Measurements from ENCODE around the gene IMMP2L.

IMMP2L gene

DNA sequence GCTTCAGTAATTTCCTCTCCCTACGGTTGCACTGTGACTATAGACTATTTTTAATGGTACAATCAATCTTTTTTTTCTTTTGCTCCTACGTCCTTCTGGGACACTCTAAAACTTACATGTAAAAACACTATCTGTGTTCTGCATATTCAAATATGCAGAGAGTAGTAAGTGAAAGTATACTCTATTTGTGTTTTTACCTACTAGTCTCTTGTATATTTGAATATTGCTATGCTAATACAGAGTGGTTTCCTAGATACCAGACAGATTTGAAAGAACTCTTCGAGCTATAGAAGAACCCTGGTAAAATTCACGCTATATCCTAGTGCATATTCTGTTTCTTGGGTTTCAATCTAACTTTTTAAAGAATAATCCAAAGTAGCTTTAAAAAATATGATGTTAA, 672.2 kb downstream of the IMMP2L start:
- TF ChIP-seq, protein P1, sequence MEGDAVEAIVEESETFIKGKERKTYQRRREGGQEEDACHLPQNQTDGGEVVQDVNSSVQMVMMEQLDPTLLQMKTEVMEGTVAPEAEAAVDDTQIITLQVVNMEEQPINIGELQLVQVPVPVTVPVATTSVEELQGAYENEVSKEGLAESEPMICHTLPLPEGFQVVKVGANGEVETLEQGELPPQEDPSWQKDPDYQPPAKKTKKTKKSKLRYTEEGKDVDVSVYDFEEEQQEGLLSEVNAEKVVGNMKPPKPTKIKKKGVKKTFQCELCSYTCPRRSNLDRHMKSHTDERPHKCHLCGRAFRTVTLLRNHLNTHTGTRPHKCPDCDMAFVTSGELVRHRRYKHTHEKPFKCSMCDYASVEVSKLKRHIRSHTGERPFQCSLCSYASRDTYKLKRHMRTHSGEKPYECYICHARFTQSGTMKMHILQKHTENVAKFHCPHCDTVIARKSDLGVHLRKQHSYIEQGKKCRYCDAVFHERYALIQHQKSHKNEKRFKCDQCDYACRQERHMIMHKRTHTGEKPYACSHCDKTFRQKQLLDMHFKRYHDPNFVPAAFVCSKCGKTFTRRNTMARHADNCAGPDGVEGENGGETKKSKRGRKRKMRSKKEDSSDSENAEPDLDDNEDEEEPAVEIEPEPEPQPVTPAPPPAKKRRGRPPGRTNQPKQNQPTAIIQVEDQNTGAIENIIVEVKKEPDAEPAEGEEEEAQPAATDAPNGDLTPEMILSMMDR (conservative IDR thresholded peaks at IDR 0.05), result no peak

GRCh38 chr7:110889335-110889734, 673.0 kb downstream of the IMMP2L start:
- TF ChIP-seq, protein P1 (conservative IDR thresholded peaks at IDR 0.05), result no peak
- H3K27ac ChIP-seq, result no peak overlapping the region

More for the DNA sequence above, 672.2 kb downstream of the IMMP2L start:
- H3K27ac ChIP-seq, result no peak overlapping the region

GRCh38 chr7:110888641-110889040, 673.7 kb downstream of the IMMP2L start:
- TF ChIP-seq, protein P1 (conservative IDR thresholded peaks at IDR 0.05), result no peak

DNA sequence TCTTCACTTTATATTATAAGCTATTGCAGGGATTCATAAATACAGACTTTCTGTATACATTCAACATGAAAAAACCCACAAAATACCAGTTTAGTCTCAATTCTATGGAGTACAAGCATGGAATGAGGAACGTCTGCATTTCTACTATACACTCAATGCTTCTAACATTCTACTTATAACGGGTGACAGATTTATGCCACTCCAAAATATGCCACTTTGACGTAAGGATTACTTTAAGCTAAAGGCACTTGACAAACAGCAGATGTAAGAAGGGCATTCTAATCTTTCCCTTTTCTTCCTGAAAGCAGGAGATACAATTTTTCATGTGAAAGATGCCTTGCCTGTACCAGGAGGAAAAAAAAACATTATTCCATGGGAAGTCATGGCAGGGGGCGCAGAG, 676.8 kb downstream of the IMMP2L start:
- no peak overlapping the region for H3K27ac ChIP-seq
- TF ChIP-seq, protein P1 (conservative IDR thresholded peaks at IDR 0.05), result no peak

More at GRCh38 chr7:110888641-110889040, 673.7 kb downstream of the IMMP2L start:
- H3K27ac ChIP-seq, result no peak overlapping the region

- TF ChIP-seq, protein P1 (conservative IDR thresholded peaks at IDR 0.05), result no peak
- H3K27ac ChIP-seq, result no peak overlapping the region
Measured at GRCh38 chr7:110881721-110882120, 680.6 kb downstream of the IMMP2L start.

DNA sequence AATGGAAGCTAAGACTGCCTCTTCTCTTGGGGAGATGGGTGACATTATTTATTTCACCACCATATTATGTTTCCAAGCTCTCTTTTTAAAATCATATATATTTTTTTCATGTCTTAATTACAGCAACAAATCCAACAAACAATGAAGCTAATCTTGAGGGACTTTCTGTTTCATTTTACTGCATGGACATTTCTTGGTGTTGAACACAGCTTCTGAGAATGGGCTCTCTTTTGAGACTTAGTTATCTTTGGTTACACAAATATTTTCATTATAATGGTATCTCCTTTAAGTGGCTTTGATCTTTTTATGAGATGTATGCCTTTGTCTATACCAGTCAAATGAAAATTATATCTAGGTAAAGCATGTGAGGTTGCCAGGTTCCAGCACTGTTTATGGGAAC, 681.3 kb downstream of the IMMP2L start:
- TF ChIP-seq, protein P1 (conservative IDR thresholded peaks at IDR 0.05), result no peak
- no peak overlapping the region for H3K27ac ChIP-seq

- no peak overlapping the region for H3K27ac ChIP-seq
- TF ChIP-seq, protein P1 (conservative IDR thresholded peaks at IDR 0.05), result no peak
Measured at GRCh38 chr7:110877016-110877415, 685.3 kb downstream of the IMMP2L start.
